8988T (cell line): ENCODE data around the gene HERC4.
"Not testable (repeated sequence)": the region's sequence is repeated elsewhere in the genome, so short reads cannot be mapped to it uniquely, and the experiment has no call there.

Experiments
- DNase-seq: peaks from one replicate; pipeline ENCODE4 v3.0.0; 2011

Gene HERC4

DNA sequence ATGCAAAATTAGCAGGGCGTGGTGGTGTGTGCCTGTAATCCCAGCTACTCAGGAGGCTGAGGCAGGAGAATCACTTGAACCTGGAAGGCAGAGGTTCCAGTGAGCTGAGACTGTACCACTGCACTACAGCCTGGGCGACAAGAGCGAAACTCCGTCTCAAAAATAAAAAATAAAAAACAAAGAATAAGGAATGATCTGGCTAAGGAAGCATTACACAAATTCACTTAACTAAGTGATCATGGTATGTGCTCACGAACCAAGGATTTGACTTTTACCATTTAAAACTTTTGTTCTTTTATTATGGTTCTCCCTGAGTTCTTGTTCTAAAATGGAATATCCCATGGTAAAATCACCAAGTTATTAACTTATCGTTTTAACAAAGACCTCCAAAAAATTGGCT is 119.5 kb downstream of the HERC4 start:
- no peak for DNase-seq

DNA sequence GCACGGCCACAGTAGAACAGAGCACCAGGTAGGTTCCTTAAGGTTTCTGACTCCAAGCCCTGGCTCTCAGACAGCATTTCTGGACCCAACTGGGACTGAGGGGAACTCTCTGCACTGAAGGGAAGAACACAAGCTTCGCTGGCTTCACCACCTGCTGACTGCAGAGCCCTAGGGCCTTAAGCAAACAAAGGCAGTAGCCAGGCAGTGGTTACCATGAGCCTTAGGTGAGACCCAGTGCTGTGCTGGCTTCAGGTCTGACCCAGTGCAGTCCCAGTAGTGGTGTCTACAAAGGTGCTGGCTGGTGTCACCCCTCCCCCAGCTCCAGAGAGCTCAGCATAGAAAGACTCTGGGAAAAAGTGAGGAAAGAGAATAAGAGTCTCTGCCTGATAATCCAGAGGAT is 131.2 kb downstream of the HERC4 start:
- no peak for DNase-seq

DNA sequence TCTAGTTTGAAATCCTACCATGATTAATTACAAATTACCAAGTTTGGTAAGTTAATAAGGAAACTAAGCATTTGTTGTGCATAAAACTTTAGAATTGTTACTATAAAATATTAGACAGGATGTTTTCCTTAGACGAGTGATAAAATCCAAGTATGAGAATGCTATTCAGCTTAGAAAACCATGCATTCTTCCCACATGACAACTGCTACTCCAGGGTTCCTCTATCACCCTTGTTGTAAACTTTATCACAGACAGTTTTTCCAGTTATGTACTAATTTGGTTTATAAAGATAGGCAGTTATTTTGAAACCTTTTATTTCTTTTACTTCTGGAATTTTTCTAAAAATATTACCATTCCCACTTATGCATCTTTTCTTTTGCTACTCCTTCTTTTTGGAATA is 138.7 kb downstream of the HERC4 start:
- DNase-seq = no peak

DNA sequence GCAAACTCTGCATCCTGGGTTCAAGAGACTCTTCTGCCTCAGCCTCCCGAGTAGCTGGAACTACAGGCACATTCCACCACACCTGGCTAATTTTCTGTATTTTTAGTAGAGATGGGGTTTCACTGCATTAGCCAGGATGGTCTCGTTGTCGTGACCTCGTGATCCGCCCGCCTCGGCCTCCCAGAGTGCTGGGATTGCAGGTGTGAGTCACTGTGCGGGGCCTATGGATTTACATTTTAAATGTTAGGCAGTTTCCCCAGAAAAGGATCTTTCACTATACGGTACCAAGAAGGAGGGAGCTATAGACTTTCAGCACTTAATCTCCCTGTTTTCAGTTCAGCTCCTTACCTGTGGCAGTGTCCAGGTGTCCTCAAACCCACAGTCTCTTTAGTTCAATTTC is 139.9 kb downstream of the HERC4 start:
- DNase-seq = no peak

DNA sequence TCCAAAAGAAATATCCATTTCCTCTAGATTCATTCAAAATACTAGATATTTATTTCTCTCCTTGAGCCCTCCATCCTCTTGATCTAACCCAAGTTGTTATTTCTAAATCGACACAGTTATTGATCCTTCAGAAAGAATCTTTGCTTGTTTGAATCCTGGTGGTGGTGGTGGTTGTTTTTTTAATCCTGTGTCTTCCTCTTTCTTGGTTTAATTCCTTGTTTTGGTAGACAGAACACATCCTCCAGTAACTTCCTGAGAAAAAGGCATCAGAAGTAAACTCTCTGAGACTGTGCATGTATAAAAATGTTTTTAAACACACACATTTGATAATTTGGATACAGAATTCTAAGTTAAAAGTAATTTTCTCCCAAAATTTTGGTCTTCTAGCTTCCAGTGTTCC is 140.7 kb downstream of the HERC4 start:
- no peak for DNase-seq

DNA sequence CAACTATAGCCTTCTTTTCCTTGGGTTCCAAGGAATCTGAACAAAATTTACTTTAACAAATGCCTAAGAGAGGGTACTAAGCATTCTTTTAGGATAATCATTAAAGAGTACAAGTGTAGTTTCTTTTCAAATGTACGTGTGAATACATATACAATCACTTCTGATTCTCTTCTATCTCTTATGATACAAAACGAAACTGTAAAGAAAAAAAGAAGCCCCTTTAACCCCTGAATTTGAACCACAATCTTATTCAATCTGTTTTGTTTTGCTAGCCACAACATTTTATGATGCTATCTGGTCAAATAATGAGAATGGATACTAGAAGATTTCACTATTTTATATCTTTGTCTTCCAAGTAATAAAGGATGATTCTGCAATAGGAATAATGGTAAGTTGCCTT is 141.9 kb downstream of the HERC4 start:
- no peak for DNase-seq

DNA sequence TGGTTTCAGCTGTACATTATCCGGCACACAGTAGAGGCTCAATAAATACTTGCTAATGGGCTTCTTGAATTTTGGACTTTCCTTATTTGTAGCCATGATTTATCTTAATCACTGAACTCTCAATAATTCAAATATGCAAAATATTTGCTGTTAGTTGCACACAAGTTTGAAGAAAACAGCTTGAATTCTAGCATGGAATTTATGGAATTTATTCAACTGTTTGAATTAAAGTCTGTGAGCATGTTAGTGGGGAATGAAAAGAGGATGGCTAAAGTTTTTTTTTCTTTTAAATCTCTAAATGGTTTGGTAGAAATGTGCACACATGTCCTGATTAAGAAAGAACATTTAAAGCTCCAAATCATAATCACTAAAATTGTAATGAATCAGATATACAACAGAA is 148.1 kb downstream of the HERC4 start:
- no peak for DNase-seq

DNA sequence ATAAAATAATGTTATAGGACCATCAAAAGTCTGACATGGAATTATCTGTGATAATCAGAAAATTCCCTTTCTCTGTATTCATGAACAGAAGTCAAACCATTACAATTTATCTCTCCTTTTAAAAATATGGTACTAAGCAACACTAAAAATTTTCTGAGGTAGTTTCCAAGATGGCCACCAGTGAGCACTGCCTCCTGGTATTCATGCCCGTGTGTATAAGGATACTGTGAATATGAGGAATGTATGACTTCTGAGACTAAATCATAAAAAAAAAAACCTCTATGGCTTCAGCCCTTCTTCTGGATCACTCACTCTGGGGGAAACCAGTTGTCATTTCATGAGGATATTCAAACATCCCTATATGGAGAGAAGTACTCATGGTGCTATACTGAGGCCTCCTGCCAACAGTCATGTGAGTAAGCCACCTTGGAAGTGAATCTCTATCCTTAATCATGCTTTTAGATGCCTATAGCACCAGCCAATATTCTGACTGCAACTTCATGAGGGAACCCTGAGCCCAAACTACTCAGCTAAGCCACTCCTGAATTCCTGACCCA is 149.6 kb downstream of the HERC4 start:
- no peak for DNase-seq

DNA sequence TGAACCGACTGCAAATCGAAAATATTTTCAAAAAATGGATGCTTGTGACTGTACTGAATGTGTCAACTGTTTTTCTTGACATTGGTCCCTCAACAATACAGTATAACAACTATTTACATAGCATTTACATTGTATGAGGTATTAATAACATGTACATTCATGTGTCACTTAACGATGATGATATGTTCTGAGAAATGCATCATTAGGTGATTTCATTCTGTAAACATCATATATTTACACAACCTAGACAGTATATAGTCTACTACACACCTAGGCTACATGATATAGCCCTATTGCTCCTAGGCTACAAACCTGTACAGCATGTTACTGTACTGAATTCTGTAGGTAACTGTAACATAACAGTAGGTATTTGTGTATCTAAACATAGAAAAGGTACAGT is 150.9 kb downstream of the HERC4 start:
- no peak for DNase-seq

DNA sequence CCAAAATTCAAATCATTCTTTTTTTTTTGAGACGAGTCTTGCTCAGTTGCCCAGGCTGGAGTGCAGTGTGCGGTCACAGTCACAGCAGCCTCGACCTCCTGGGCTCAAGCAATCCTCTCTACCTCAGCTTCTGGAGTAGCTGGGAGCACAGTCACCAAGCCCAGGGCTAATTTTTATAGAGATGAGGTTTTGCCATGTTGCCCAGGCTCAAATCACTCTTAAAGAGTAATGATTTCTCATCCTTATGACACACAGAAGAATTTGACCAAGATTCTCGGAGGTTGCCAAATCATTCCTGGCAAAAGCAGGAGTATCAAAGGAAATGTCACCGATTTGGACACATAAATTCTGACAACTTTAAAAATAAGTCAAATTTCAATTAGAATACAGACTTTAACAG is 151.5 kb downstream of the HERC4 start:
- DNase-seq = no peak

DNA sequence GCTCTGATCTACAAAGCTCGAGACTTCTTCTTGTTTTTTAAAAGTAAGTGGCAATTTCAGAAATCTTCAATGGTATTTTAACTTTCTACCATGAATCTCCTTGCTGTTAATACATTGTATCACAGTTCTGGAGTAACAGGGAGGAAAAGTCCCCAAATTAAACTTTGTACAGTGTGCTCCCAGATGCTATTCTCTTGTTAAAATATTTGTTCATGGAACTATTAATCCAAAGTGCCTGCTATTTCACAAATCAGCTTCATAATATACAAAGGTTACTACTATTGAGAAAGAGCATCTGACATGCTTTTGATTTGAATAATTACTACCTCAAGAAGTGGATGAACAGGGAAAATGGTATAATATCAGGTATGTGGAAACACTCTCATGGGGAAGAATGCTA is 154.0 kb downstream of the HERC4 start:
- DNase-seq = no peak

DNA sequence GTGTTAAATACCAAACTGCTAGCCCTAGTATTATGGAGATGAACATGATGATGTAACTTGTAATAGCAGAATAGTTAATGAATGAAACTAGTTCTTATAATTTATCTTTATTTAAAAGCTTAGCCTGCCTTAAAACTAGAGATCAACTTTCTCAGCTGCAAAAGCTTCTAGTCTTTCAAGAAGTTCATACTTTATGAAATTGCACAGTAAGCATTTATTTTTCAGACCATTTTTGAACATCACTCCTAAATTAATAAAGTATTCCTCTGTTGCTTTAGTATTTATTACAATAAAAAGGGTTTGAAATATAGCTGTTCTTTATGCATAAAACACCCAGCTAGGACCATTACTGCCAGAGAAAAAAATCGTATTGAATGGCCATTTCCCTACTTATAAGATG is 157.4 kb downstream of the HERC4 start:
- no peak for DNase-seq

DNA sequence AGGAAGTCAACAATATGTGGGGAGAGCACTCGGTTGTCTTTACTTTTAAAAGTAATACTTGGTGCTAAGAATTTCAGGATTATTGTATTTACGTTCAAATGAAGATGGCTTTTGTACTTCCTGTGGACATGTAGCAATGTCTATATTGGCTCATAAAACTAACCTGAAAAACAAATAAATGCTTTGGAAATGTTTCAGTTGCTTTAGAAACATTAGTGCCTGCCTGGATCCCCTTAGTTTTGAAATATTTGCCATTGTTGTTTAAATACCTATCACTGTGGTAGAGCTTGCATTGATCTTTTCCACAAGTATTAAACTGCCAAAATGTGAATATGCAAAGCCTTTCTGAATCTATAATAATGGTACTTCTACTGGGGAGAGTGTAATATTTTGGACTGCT is 157.9 kb downstream of the HERC4 start:
- no peak for DNase-seq

DNA sequence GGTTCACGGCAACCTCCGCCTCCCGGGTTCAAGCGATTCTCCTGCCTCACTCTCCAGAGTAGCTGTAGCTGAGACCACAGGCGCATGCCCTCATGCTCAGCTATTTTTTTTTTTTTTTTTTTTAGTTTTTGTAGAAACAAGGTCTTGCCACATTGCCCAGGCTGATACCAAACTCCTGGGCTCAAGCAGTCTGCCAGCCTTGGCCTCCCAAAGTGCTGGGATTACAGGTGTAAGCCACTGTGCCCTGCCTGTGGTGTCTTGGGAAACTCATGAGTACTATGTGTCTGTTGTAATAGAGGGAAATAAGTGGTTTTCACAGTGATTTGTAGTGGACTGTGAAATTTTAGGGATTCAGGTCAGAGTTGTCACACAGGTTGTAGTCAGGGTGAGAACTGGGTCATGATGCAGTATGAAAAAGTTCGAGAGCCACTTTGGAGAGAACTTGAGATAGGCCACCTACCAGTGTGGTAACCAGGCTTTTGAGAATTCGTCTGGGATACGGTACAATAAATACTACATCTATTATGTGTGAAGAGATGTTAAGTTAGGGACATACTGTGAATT is 160.2 kb downstream of the HERC4 start:
- DNase-seq = no peak

DNA sequence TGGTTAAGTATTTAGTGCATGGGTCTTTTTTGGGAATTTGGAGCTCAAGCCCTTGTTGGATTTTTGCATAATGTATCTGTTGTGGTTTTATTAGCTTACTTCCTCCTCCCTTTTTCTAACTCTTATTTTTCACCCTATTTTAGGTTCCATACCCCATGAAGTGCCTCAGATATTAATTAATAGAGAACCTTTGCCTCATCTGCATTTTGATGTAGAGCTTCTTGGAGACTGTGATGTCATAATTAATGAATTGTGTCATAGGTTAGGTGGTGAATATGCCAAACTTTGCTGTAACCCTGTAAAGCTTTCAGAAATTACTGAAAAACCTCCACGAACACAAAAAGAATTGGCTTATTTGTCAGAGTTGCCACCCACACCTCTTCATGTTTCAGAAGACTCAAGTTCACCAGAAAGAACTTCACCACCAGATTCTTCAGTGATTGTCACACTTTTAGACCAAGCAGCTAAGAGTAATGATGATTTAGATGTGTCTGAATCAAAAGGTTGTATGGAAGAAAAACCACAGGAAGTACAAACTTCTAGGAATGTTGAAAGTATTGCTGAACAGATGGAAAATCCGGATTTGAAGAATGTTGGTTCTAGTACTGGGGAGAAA is 162.6 kb downstream of the HERC4 start:
- DNase-seq = no peak

DNA sequence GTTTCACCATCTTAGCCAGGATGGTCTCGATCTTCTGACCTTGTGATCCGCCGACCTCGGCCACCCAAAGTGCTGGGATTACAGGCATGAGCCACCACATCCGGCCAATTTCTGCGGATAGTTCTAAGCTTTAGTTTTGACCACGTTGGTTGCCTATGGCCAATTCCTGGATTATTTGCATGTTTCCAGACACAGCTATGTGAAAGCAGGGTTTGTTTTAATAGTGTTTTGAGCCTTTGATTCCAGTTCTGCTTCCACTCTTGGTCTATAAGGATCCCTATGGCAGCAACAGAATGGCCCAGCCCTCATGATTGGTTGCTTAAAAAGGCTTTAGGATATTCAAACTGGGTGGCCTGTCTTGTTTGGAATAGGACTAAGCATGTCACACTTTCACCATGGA is 171.5 kb downstream of the HERC4 start:
- DNase-seq = no peak

DNA sequence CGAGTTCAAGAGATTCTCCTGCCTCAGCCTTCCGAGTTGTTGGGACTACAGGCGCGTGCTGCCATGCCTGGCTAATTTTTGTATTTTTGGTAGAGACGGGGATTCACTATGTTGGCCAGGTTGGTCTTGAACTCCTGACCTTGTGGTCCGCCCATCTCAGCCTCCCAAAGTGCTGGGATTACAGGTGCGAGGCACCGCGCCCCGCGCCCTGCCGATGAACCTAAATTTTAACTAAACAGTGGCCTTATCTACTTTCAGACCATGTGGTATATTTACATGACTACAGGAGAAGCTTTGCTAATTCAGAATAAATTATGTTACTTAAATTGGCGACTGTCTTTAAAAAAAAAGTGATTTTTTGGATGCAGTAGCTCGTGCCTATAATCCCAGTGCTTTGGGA is 181.4 kb downstream of the HERC4 start:
- no peak for DNase-seq

DNA sequence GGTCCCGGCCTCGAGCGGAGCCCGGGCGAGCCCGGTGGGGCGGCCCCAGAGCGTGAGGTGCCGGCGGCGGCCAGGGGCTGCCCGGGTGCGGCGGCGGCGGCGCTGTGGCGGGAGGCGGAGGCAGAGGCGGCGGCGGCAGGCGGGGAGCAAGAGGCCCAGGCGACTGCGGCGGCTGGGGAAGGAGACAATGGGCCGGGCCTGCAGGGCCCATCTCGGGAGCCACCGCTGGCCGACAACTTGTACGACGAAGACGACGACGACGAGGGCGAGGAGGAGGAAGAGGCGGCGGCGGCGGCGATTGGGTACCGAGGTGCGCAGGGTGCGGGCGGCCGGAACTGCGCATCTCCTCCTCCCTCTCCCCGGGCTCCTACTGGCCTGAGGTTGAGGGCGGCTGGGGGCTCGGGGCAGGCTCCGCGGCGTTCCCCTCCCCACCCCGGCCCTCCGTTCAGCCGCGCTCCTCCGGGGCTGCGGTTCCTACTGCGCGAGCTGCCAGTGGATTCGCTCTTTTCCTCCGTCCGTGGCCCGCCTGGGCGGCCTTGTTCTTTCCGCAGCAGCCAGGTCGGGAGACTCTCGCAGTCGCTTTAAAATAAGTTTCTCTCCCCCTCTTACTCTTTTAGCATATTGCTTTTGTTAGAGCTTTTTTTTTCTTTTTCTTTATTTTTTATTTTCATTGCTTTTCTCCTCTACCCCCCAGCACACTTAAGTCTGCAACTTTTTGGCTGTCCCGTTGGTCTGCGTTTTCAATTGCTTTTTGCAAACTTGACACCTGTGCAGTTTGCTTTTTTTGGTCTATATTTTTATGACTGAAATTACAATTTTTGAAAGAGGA is 190.0 kb downstream of the HERC4 start:
- DNase-seq = peak; percentile 63

DNA sequence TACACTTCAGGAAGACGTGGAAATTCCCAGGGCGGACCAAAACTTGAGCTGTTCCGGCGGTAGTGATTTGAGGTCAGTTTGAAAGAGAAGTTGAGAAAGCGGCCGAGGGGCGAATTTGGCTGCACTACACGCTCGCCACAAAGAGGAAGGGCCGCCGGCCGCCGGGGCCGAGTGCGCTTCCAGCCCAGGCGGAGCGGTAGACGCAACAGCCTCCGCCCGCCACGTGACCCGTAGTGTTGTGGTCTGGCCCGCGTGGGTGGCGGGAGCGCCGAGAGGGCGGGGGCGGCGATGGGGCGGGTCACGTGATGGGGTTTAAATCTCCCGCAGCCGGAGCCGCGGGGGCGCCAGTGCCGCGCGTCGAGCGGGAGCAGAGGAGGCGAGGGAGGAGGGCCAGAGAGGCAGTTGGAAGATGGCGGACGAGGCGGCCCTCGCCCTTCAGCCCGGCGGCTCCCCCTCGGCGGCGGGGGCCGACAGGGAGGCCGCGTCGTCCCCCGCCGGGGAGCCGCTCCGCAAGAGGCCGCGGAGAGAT is 190.7 kb downstream of the HERC4 start, which contains the start of gene SIRT1:
SIRT1 (plus strand) TSS at position 344 of the 529 bp plus-strand sequence; CDS start at position 410, 66 bp downstream.
- peak; percentile 91 for DNase-seq

DNA sequence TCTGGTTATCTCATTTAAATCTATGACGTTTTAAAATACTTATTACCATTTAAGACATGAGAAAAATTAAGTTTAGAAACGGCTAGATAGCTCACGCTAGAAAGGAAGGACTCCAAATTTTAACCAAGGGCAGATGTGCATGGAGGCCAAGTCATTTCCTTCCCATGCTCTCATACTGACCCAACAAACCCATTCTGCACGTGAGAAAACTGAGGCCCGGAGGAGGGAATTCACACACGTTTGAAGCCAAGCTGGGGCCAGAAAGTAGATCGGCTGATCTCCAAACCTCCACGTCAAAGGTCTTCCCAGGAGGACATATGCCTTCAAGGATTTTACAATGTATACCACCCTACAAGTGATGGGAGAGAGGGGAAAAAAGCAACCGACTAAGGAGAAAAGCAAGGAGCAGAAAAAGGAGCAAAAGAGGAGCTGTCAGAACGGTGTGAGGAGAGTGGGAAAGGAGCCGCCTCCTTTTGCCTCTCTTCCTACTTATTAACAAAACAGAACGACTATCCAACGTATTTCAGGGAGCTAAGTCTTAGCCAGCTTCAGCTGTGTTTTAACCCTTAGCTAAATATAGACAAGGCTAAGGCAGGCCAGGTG is 191.3 kb downstream of the HERC4 start:
- no peak for DNase-seq

DNA sequence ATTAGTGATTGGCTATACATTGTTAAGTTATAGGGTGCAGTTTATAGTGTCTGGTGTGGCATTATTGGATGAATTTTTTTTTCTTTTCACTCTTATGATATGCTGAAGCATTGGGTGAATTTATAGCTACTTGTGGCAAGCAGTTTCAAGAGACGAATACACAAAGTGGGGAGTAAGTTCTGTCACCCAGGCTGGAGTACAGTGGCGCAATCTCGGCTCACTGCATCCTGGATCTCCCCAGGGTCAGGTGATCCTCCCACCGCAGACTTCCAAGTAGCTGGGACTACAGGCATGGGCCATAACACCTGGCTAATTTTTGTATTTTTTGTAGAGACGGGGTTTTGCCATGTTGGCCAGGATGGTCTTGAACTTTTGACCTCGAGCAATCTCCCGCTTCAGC is 196.9 kb downstream of the HERC4 start:
- DNase-seq = no peak

DNA sequence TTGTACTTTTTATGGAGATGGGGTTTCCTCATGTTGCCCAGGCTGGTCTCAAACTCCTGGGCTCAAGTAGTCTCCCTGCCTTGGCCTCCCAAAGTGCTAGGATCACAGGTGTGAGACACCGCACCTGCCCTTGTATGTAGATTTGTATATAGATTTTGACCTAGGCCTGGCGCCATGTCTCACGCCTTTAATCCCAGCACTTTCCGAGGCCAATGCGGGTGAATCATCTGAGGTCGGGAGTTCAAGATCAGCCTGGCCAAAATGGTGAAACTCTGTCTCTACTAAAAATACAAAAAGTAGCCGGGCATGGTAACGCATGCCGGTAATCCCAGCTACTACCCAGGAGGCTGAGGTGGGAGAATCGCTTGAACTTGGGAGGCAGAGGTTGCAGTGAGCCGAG is 197.7 kb downstream of the HERC4 start:
- not testable (repeated sequence) for DNase-seq
